Kidney (tissue), 14 donors: ENCODE results near the gene FBXO11. TPM values are rescaled to one million over a fixed set of nuclear protein-coding genes. Genes with fewer than 3 reads are reported as not detected.

ENCODE experiments used
- DNase-seq, 5 donors: peaks; one replicate each; pipeline ENCODE4 v3.0.0-alpha.2; 2013 to 2020
- FAIRE-seq: peaks from 2 replicates; lab custom pipeline; 2012; peaks lifted over from hg19 to GRCh38; lab: Jason Lieb, UNC
- H3K27ac ChIP-seq, 2 donors: one replicate each; pipeline ENCODE4 v1.7.0; 2013; ENCODE audit warnings: low read depth in 2 of 2, low read length in 2 of 2, inconsistent platforms in 1 of 2
- H3K27me3 ChIP-seq: one replicate; pipeline ENCODE4 v1.7.1; 2013; ENCODE audit warnings: low read length, inconsistent platforms; ENCODE audit not compliant: control insufficient read depth, insufficient read depth
- H3K36me3 ChIP-seq, 3 donors: one replicate each; pipeline versions ENCODE4 v1.7.0 to v1.7.1; 2013; ENCODE audit warnings: low read length in 3 of 3, control low read depth in 1 of 3, inconsistent platforms in 1 of 3; ENCODE audit not compliant: insufficient read depth in 3 of 3, control insufficient read depth in 2 of 3
- H3K4me1 ChIP-seq, 3 donors: one replicate each; pipeline versions ENCODE4 v1.7.0 to v1.7.1; 2013; ENCODE audit warnings: low read length in 3 of 3, inconsistent platforms in 1 of 3, low read depth in 1 of 3; ENCODE audit not compliant: control insufficient read depth in 2 of 3, insufficient read depth in 2 of 3
- H3K4me3 ChIP-seq, 3 donors: one replicate each; pipeline versions ENCODE4 v1.7.0 to v1.8.1; 2013; ENCODE audit warnings: low read length in 3 of 3, control low read depth in 1 of 3, inconsistent platforms in 1 of 3
- H3K9ac ChIP-seq, 3 donors: one replicate each; pipeline versions ENCODE4 v1.7.0 to v1.7.1; 2013; ENCODE audit warnings: low read length in 3 of 3, control low read depth in 1 of 3, inconsistent platforms in 1 of 3
- H3K9me3 ChIP-seq, 3 donors: one replicate each; pipeline versions ENCODE4 v1.7.0 to v1.7.1; 2013; ENCODE audit warnings: low read length in 3 of 3, control low read depth in 1 of 3, inconsistent platforms in 1 of 3; ENCODE audit not compliant: control insufficient read depth in 2 of 3, insufficient read depth in 1 of 3
- CTCF ChIP-seq: IDR thresholded peaks from 3 replicates; pipeline ENCODE4 v1.5.1; 2012; ENCODE audit warnings: mild to moderate bottlenecking, moderate library complexity, borderline replicate concordance; ENCODE audit not compliant: insufficient read depth; ENCODE audit errors: extremely low read depth
- intact Hi-C: fragments of 100-400 bp; cut with DNase I; formaldehyde crosslinking; loops from one replicate; pipeline ENCODE4 v1.11.1; 2022
- polyA plus RNA-seq: library from polyadenylated mRNA; stranded (reverse); fragments of 350-450 nt; fragmentation: Illumina TruSeq; extraction: RNeasy Lipid Tissue Mini Kit (QIAGEN cat#74804); gene quantifications from one replicate; pipeline ENCODE4 v1.2.3, GENCODE V29; 2014; ENCODE audit warnings: low read depth, low replicate concordance; ENCODE audit not compliant: insufficient read depth
- total RNA-seq: library from RNA; stranded (reverse); fragmentation: NEBNext Ultra II Directional; extraction: Animal tissue kit (Norgen Biotek cat#: 25700); gene quantifications from one replicate; pipeline ENCODE4 v1.2.1, GENCODE V29; 2021
- donor health status: control.
- donor health status: control.
- donor health status: control.
- donor health status: control.
- donor health status: control.
- donor health status: DM: yes; HTN: yes; CAD: no.
- donor health status: Normal renal cell carcinoma (clear cell type).

Gene FBXO11
- total and polyA plus RNA-seq, 2 donors from 2014 or later = 21.9 to 68.7 TPM

DNA sequence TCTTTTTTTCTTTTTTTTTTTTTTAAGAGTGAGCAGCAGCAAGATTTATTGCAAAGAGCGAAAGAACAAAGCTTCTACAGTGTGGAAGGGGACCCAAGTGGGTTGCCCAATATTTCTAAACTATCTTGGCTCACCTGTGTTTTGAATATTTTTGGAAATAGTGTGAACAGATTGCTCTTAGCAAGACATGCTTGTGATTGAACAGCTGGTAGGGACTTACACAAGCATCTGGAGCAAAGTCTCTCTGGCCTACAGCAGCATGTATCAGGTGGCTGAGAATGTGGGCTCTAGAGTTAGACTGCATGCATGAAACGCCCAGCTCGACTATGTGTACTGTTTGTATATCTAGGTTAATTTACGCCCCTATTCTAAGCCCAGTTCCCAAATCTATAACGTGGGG, 40.3 kb upstream of the FBXO11 start:
- no peak overlapping the region for H3K4me3 ChIP-seq
- no peak overlapping the region for H3K9ac ChIP-seq
- intact Hi-C loops = no loop called here
- H3K27me3 ChIP-seq = no peaks in the 10 kb centered on the region
- no peak overlapping the region for H3K27ac ChIP-seq
- FAIRE-seq = no peak
- H3K4me1 ChIP-seq = no peaks in the 10 kb centered on the region
- H3K9me3 ChIP-seq = no peaks in the 10 kb centered on the region
- H3K36me3 ChIP-seq = no peaks in the 10 kb centered on the region
- TF ChIP-seq CTCF = no peak
- no peak for DNase-seq

DNA sequence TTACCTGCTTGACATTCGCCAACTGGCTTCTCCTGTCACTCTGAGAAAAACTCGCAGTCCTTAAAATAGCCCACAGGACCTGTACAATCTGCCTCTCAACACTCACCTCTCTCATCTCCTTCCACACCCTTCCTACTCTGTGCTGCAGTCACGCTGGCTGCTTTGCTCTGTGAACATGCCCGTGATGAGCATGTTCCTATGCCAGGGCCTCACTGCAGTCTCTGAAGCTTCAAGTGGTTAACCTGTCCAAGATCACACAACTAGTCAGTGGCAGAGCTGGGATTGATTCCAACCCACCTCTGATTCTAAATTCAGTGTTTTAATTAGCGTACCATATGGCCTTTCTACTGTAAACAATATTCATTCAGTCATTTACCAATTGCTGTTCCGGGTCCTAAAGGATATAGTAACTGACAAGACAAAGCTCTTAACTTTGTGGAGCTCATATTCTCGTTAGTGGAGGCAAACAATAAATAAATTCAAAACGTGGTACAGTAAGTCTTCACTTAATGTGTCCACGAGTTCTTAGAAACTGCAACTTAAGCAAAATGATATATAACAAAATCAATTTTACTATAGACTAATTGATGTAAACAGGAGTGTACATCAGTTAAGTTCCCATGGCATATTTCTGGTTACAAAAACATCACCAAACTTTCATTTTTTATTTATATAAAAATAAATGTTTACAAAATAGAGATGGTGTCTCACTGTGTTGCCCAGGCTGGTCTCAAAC, 38.9 kb upstream of the FBXO11 start:
- Histone ChIP-seq H3K9ac (no peak overlapping the region), H3K27ac (no peak overlapping the region), H3K4me1 (no peaks in the 10 kb centered on the region), H3K27me3 (no peaks in the 10 kb centered on the region), H3K4me3 (no peak overlapping the region), H3K9me3 (no peaks in the 10 kb centered on the region), H3K36me3 (no peaks in the 10 kb centered on the region)
- DNase-seq (no peak), FAIRE-seq (no peak)
- no peak for TF ChIP-seq CTCF
- intact Hi-C loops = no loop called here

DNA sequence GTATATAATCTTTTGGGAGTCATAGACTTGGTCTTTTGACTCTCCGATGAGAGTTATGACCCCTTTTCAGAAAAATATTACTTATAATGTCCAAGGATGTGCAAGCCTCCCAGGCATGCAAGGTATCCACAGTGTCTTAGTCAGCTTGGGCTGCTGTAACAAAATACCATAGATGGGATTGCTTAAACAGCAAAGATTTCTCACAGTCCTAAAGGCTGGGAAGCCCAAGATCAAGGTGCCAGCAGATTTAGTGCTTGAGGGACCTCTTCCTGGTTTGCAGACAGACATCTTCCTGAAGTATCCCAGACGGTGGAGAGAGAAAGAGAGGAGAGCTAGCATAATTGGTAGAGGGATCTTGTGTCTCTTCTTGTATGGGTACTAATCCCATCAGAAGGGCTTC, 35.6 kb upstream of the FBXO11 start:
- no peak for TF ChIP-seq CTCF
- no peak for FAIRE-seq
- Histone ChIP-seq H3K36me3 (no peaks in the 10 kb centered on the region), H3K27me3 (no peaks in the 10 kb centered on the region), H3K27ac (no peak overlapping the region), H3K9me3 (no peaks in the 10 kb centered on the region), H3K4me3 (no peak overlapping the region), H3K9ac (no peak overlapping the region), H3K4me1 (no peaks in the 10 kb centered on the region)
- DNase-seq = no peak
- intact Hi-C loops = no loop called here
